Activated T-helper 1 cell treated with anti-CD3 and anti-CD28 coated beads, Interleukin-2, amount 50 U/mL, for 16 hours (primary cell): Measurements from ENCODE around the gene GOLGA3.
"Not testable (repeated sequence)": the region's sequence is repeated elsewhere in the genome, so short reads cannot be mapped to it uniquely, and the experiment has no call there.

ENCODE experiments used
- DNase-seq, 2 donors: peaks; one replicate each; pipeline ENCODE4 v3.0.0-alpha.2; 2020; ENCODE audit warnings: low read depth in 1 of 2, low spot score in 1 of 2

GOLGA3 gene, protein sequence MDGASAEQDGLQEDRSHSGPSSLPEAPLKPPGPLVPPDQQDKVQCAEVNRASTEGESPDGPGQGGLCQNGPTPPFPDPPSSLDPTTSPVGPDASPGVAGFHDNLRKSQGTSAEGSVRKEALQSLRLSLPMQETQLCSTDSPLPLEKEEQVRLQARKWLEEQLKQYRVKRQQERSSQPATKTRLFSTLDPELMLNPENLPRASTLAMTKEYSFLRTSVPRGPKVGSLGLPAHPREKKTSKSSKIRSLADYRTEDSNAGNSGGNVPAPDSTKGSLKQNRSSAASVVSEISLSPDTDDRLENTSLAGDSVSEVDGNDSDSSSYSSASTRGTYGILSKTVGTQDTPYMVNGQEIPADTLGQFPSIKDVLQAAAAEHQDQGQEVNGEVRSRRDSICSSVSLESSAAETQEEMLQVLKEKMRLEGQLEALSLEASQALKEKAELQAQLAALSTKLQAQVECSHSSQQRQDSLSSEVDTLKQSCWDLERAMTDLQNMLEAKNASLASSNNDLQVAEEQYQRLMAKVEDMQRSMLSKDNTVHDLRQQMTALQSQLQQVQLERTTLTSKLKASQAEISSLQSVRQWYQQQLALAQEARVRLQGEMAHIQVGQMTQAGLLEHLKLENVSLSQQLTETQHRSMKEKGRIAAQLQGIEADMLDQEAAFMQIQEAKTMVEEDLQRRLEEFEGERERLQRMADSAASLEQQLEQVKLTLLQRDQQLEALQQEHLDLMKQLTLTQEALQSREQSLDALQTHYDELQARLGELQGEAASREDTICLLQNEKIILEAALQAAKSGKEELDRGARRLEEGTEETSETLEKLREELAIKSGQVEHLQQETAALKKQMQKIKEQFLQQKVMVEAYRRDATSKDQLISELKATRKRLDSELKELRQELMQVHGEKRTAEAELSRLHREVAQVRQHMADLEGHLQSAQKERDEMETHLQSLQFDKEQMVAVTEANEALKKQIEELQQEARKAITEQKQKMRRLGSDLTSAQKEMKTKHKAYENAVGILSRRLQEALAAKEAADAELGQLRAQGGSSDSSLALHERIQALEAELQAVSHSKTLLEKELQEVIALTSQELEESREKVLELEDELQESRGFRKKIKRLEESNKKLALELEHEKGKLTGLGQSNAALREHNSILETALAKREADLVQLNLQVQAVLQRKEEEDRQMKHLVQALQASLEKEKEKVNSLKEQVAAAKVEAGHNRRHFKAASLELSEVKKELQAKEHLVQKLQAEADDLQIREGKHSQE (N-terminal part only)

DNA sequence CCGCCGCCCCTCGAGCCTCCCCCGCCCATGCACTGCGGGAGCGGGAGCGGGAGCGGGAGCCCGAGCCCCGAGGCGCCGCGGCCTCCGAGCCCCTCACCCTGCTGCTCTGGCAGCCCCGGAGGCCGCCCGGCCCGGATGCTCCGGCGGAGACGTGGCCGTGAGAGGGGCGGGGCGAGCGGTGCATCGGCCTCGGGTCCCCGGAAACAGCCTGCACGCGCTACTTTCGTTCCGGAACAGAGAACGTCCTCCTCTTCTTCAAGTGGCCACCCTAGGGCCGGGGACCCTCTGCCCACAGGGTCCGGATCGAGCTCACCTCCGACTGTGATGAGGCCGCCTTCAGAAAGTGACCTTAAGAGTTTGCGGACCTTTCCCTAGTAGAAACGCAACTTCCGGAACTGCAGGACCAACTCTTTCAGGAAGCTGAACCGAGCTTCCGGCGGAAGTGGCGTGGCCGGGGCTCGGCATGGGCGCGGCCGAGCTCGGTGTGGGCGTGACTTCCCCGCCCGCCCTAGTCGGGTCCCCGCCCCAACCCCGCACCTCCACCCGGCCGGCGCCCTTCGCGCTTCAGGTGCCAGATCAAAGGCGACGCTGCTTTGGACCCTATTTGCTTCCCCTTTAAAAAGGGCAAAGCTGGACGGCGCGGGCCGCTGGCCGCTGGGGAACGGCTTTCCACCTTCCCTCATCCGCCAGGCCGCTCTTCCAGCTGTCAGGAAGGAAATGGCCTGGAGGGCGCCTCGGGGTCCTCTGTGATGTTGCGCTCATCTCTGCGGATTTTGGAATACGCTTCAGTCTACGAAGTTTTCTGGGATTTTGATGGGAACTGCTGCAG lies at the start of gene GOLGA3:
GOLGA3 (minus strand) TSS at position 164 of the 829 bp plus-strand sequence. CDS start 6,741 bp downstream, outside the sequence.
- DNase-seq = peak; percentile 90 to 93

DNA sequence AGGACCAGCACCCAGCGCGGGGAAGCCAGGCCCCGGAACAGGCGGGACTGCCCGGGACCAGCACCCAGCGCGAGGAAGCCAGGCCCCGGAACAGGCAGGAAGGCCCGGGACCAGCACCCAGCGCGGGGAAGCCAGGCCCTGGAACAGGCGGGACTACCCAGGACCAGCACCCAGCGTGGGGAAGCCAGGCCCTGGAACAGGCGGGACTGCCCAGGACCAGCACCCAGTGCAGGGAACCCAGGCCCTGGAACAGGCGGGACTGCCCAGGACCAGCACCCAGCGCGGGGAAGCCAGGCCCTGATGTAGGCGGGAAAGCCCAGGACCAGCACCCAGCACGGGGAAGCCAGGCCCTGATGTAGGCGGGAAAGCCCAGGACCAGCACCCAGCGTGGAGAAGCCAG lies 46.0 kb upstream of the GOLGA3 start:
- DNase-seq = not testable (repeated sequence)

DNA sequence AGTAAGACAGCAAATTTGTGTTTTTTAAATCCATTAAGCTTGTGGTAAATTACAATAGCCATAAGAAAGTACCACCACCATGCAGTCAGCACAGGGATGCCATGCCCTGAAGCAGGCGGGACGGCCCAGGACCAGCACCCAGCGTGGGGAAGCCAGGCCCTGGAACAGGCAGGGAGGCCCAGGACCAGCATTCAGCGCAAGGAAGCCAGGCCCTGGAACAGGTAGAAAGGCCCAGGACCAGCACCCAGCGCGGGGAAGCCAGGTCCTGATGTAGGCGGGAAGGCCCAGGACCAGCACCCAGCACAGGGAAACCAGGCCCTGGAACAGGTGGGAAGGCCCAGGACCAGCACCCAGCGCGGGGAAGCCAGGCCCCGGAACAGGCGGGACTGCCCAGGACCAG lies 45.5 kb upstream of the GOLGA3 start:
- DNase-seq = no peak

DNA sequence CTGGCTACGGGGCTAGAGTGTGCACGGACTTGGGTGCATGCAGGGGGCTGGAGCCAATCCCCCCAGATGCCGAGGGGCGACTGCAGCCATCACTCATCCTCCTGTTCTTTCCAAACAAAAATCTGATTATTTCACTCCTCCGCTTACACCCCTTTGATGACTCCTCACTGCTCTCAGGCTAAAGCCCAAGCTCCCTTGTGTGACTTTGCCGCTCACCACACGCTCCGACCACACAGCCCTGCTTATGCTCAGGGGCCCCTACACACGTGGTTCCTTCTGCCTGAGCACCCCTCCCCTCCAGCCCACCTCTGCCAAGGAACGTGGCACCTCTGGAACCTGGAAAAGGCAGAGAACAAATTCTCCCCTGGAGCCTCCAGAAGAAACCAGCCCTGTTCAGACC lies 45.1 kb upstream of the GOLGA3 start:
- DNase-seq = no peak

DNA sequence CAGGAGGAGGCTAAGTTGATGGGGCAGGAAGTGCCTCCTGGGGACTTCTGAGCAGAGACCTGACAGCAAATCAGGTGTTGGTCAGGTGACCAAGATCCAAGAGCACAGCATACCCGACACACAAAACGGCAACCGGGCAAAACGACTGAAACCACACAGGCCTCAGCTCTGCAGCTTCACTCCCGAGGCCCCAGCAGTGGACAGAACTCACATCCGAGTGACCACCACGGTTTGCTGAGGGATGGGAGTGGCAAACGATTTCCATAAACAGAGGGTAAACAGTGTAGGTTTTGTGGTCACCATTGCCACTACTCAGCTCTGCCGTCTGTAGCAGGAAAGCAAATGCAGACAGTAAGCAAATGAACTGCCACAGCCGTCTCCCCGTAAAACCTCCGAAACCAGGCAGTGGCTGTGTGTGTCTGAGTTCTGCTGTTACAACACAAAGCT lies 44.3 kb upstream of the GOLGA3 start:
- DNase-seq = no peak

DNA sequence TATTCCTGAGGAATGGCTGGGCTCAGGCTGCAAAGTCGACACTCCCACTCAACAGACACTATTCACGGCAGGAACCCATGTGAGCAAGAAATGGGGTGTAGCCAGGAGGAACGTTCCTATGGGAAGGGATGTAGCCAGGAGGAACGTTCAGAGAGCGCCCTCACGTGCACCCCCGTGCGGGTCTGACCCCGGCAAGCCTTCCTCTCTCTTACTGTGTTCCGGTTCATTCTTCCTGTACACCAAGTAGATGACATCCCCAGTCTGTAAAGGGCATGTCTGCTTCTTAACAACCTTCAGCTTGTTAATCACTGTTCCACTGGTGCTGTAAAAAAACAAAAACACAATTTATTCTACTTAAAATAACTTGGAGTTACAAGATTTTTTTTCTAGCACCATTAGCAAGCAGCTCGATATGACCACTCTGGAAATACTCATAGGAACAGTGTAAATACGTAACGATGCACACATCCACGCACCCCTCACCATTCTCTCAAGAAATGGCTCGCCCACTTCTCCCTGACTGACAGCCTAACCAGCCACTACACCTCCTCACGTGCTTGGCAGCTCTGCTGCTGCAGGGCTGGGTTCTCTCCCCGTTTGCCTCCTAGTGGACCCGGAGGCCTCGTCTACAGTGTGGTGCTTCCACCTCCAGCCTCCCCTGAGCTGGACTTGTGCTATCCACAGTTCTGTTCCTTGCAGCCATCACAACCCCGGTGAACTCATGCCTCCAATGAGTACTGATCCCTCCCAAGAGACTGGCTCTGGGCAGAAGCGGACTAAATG lies 43.6 kb upstream of the GOLGA3 start:
- DNase-seq = no peak

DNA sequence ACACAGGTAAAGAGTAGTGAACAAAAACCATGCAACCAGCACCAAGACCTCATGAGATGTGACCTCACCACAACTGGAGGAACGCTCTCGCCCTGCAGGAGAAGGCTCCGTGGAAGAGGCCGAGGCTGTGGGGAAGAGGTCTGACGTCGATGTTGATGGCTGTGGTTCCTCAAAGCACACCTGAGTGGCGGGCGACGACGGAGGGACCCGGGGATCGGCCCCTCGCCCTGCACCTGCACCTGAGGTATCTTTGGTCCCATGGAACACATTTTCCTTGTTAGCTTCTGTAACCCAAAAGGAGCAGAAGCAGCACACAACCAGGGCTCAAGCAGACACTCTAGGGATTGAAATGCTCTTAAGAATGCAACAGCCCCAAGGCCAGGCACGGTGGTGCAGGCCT lies 40.9 kb upstream of the GOLGA3 start:
- DNase-seq = no peak

DNA sequence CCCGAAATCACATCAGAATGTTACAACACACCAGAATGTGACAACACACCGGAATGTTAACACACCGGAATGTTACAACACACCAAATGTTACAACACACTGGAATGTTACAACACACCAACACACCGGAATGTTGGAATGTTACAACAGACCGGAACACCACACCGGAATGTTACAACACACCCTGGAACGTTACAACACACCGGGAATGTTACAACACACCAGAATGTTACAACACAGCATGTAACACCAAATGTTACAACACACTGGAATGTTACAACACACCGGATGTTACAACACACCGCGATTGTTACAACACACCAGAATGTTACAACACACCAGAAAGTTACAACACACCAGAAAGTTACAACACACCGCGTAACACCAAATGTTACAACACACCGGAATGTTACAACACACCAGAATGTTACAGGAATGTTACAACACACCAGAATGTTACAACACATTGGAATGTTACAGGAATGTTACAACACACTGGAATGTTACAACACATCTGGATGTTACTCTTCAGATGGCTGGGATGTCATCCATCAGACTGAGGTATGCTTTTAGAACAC lies 37.7 kb upstream of the GOLGA3 start:
- no peak for DNase-seq

DNA sequence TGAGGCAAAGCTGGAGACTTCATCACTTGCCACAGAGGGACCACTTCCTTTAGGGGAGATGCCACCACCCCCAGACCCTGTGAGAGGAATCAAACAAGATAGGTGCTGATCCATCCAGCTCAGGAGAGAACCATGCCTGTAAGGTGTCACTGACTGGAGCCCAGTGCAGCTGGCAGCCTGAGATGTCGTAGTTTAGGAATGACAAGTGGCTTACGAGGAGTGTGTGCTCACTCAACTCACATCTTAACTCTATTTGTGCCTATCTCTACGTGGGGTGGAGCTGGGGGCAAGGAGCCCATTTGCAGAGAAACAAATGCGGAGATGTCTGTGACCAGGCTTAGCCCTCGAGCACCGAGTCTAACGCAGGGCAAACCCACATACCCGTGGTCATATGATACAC lies 32.9 kb upstream of the GOLGA3 start:
- no peak for DNase-seq

DNA sequence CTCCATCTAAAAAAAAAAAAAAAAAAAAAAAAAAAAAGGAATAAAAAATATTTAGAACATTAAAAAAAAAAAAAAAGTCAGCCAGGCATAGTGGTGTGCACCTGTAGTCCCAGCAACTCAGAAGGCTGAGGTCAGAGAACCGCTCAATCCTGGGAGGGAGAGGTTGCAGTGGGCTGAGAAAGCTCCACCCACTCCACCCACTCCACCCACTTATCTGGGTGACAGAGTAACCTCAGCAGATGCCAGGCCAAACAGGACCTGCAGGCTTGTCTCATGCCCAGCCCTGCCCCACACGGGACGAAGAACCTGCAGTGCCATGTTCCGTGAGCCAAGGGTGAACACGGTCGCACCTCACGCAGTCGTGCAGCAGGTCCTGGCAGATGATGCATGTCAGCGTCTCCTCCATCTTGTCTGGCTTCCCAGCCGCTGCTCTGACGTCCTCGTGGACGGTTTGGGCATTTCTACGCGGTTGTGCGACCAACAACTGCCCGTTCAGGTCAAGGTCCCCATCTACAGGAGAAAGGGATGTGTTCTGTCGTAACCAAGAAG lies 30.1 kb upstream of the GOLGA3 start:
- DNase-seq = no peak

DNA sequence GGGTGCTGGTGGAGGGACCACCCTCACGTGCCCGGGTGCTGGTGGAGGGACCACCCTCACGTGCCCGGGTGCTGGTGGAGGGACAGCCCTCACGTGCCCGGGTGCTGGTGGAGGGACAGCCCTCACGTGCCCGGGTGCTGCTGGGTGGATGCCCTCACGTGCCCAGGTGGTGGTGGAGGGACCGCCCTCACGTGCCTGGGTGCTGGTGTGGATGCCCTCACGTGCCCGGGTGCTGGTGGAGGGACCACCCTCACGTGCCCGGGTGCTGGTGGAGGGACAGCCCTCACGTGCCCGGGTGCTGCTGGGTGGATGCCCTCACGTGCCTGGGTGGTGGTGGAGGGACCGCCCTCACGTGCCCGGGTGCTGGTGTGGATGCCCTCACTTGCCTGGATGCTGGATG lies 28.4 kb upstream of the GOLGA3 start:
- DNase-seq = not testable (repeated sequence)

DNA sequence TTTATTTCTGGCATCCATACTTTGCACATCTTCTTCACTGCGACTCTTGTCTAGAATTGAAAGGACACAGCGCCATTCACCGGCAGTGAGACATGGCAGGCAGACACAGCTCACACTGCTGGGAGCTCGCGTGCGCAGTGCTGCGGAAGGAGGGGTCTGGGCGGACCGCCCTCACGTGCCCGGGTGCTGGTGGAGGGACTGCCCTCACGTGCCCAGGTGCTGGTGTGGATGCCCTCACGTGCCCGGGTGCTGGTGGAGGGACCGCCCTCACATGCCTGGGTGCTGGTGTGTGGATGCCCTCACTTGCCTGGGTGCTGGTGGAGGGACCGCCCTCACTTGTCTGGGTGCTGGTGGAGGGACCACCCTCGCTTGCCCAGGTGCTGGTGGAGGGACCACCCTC lies 27.9 kb upstream of the GOLGA3 start:
- DNase-seq = no peak

DNA sequence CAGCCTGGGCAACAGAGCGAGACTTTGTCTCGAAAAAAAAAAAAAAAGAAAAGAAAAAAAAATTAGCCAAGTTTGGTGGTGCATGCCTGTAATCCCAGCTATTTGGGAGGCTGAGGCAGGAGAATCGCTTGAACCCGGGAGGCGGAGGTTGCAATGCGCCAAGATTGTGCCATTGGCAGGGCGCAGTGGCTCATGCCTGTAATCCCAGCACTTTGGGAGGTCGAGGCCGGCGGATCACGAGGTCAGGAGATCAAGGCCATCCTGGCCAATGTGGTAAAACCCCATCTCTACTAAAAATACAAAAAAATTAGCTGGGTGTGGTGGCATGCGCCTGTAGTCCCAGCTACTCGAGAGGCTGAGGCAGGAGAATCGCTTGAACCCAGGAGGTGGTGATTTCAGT lies 26.5 kb upstream of the GOLGA3 start:
- not testable (repeated sequence) for DNase-seq

DNA sequence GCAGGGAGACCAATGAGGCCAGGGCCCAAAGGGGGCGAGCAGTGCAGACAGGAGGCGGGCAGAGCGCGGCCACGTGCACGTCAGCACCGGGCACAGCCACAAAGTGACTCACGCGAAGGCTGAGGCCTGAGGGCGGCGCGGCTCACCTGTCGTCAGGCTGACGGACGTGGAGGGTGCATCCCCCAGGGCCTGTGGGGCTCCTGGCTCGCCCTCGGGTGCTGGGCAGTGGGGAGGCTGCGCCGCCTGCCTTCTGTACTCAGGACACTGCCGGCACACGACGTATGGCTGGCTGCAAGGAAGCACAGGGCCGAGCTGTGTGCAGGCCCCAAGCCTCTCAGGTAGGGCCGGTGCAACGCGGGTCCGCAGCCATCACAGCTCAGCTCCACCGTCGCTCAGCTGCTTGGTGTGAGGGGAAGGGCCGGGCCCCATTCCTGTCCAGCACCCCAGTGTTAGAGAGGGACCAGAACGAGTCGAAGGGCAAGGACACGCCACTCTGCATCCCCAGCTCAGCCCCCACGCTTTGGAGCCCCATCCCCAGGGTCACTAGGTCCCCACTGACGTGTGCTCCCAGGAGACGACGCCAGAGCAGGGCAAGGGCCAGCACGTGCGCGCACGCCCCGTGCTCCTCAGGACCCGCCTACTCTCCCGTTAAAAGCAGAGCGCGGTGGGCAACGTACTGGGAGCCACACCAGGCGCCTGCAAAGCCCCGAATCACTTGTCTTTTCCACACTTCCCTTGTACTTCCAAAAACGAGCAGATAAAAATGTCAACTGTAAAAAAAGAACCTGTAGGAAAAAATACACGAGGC lies 24.8 kb upstream of the GOLGA3 start:
- DNase-seq = no peak

DNA sequence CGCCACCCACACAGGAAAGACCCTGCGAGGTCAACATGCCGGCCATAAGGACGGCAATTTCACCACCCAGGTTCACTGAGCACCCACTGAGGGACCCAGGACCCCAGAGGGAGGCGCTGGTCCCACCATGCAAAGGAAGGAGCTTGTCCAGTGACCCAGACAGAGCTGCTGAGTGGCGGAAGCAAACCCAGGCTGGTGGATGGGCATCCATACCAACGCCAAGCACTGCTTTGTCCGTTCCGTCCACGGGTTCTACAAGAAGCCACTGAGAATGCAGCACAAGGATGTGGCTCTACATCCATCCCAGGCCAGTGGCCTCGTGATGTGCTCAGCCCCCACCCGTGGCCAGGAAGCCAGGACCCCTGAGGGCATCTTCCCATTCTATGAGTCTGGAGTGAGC lies 23.8 kb upstream of the GOLGA3 start:
- DNase-seq = no peak

DNA sequence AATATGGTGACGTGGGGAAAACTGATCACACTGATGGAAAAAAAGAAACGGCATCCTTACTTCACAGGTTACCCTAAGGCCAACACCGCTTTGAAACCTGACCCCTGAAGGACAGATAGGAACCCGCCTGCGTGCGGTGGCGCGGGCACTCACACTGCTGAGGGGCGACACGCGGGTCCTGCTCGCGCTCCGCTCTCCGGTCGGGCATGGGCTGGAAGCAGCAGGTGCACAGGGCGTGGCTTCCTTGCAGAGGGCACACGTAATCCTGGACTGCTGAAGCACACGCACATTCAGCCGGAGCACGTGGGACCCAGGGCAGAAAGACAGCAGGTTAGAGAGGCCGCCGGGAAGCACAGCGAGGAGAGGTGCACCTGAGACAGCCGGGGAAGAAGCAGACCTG lies 22.8 kb upstream of the GOLGA3 start:
- no peak for DNase-seq

DNA sequence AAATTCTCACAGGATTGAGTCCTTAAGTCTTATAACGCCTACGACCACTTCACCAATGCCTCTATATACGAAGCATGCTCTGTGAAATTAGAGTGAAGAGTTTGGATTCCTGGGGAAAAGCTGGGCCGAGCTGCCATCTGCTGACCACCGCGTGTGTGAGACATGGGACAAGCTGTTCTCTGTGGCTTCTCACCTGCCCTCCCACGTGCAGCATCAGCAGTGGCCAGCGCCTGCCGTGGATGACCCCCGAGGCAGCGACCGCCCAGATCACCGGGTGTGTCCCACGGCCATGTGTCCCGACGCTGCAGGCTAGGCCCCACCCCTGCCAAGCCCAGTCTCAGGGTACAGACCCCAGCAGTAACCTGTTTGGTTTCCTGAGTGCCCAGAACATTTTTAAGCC lies 21.6 kb upstream of the GOLGA3 start:
- no peak for DNase-seq

DNA sequence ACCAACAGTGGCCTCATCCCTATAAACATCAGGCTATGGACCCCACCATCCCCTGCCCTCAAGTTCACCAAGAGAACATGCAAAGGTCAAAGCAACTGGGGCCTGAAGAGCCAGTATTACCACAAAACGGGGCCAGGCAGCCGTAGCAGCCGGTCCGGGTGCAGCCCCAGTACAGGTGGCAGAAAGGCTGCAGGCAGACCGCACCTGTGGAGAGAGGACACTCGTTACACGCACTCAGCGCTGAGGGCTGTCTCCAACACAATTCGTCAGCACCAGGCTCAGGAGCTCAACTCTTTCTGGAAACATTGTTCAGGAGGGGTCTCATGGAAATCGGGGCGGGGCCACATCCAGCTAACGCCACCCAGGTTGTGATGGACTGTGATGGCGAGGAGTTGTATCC lies 19.9 kb upstream of the GOLGA3 start:
- DNase-seq = no peak
